ENCODE measurements around the gene SVIL. TPM values are rescaled to one million over a fixed set of nuclear protein-coding genes. Genes with fewer than 3 reads are reported as not detected.

SVIL gene
- total RNA-seq, 1 experiment from 2014 or later, result 15.3 TPM

DNA sequence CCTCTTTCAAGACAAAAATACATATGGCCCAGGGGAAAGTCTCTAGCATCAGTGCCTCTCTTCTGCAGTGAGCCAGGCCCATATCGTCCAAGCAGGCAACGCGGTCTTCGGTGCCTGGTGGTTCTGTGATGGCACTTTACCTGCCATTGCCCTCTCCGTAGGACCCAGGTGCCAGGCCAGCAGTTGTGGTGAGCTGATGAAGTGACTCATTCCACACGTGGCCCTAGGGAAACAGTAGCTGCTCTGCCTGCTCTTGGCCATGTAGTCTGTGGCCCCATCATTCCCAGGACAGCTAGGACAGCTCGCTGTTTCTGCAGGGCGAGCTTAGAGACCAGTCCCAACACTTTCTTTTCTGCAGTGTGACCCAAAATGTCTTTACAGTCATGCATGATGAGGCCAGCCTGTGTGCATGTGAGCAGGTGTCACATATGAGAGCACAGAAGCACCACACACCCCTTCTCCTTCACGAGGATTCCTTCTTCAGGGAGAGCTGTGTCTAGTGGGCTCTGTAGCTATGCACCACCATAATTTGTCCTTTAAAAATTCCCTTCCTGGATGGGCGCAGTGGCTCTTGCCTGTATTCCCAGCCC lies 39.0 kb downstream of the SVIL start:
- Histone ChIP-seq H3K18ac (ENCODE audit: insufficient read length, low read depth, low read length) (no peak overlapping the region), H3K79me2 (ENCODE audit: insufficient read depth, low read length) (no peaks in the 10 kb centered on the region), H3K56ac (ENCODE audit: insufficient read length, low read depth, low read length) (no peak overlapping the region), H2BK12ac (ENCODE audit: insufficient read length, low read depth, low read length) (no peak overlapping the region), H2BK120ac (ENCODE audit: low read depth, low read length, poor library complexity, severe bottlenecking) (no peak overlapping the region), H2BK20ac (ENCODE audit: low read depth, low read length, poor library complexity, severe bottlenecking) (no peak overlapping the region), H4K5ac (ENCODE audit: insufficient read length, low read depth, low read length) (no peak overlapping the region), H3K4ac (ENCODE audit: low read depth, low read length) (no peak overlapping the region), H3K27me3 (ENCODE audit: insufficient read depth, low read length) (no peaks in the 10 kb centered on the region), H3T11ph (ENCODE audit: low read length) (no peak overlapping the region), H2BK5ac (ENCODE audit: insufficient read length, low read length) (no peak overlapping the region), H3K23ac (ENCODE audit: insufficient read length, low read depth, low read length) (no peak overlapping the region), H4K8ac (replicated peaks; ENCODE audit: insufficient read length, low read depth, low read length) (no peak overlapping the region), H3K23me2 (ENCODE audit: insufficient read length, low read depth, low read length, poor library complexity, severe bottlenecking) (no peaks in the 10 kb centered on the region), H3K27ac (ENCODE audit: insufficient read length, low read depth, low read length) (no peak overlapping the region), H3K4me2 (ENCODE audit: insufficient read depth, insufficient read length, low read length) (no peak overlapping the region), H2BK15ac (ENCODE audit: low read depth, low read length) (no peak overlapping the region), H4K91ac (ENCODE audit: insufficient read length, low read depth, low read length) (no peak overlapping the region), H3K9ac (ENCODE audit: extremely low read depth, insufficient read length, low read length) (no peak overlapping the region), H2AFZ (ENCODE audit: low read length) (no peak overlapping the region), H3K9me3 (ENCODE audit: control insufficient read depth, low read depth, low read length) (no peaks in the 10 kb centered on the region), H2AK5ac (ENCODE audit: insufficient read length, low read length) (no peak overlapping the region), H4K20me1 (ENCODE audit: control insufficient read depth, insufficient read depth, insufficient read length) (no peaks in the 10 kb centered on the region), H3K79me1 (ENCODE audit: insufficient read depth, low read depth, low read length, poor library complexity, severe bottlenecking) (no peaks in the 10 kb centered on the region), H3K14ac (ENCODE audit: insufficient read depth, low read length) (no peak overlapping the region; the same call in 1 of the 2 replicates), H3K4me1 (ENCODE audit: insufficient read depth, low read length) (no peaks in the 10 kb centered on the region; the same call in 1 of the 2 replicates)
- H3K36me3 Mint-ChIP-seq (ENCODE audit: insufficient read depth in 1 of 3, low read depth in 3 of 3), result no peaks in the 10 kb centered on the region
- no peaks in the 10 kb centered on the region for H3K9me3 Mint-ChIP-seq
- TF ChIP-seq, protein P1, sequence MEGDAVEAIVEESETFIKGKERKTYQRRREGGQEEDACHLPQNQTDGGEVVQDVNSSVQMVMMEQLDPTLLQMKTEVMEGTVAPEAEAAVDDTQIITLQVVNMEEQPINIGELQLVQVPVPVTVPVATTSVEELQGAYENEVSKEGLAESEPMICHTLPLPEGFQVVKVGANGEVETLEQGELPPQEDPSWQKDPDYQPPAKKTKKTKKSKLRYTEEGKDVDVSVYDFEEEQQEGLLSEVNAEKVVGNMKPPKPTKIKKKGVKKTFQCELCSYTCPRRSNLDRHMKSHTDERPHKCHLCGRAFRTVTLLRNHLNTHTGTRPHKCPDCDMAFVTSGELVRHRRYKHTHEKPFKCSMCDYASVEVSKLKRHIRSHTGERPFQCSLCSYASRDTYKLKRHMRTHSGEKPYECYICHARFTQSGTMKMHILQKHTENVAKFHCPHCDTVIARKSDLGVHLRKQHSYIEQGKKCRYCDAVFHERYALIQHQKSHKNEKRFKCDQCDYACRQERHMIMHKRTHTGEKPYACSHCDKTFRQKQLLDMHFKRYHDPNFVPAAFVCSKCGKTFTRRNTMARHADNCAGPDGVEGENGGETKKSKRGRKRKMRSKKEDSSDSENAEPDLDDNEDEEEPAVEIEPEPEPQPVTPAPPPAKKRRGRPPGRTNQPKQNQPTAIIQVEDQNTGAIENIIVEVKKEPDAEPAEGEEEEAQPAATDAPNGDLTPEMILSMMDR (conservative IDR thresholded peaks at IDR 0.05), result no peak
- H3K27me3 Mint-ChIP-seq (ENCODE audit: low read depth), result no peaks in the 10 kb centered on the region
- no peak overlapping the region for H3K4me3 Mint-ChIP-seq
- peak overlapping the region in 1 of 3 experiments; percentile 62; a peak in 2 of 7 replicates for H3K27ac Mint-ChIP-seq
- DNase-seq, result no peak
- WGBS (ENCODE audit: extremely low coverage, insufficient read length, low lambda C conversion rate), result no CpG with 5 or more reads among the region's 10 CpGs
- peaks cover 6% of the 10 kb centered on the region in 2 experiments for H3K4me1 Mint-ChIP-seq
